Panc1 (cell line): ENCODE data around the gene BDP1. TPM values are rescaled to one million over a fixed set of nuclear protein-coding genes. Genes with fewer than 3 reads are reported as not detected.

Source experiments
- ATAC-seq: fragments of 200-7000 bp; cut with Tn5 transposase; 2 replicates; pipeline ENCODE4 v1.9.1; 2020; ENCODE audit warnings: mild to moderate bottlenecking, moderate library complexity
- BruUV-seq: library from RNA; stranded (reverse); fragments of 400-500 nt; replicated peaks from 2 replicates; lab custom pipeline; 2021; lab: Mats Ljungman, UMichigan
- CTCF ChIA-PET: fragments of 300-600 bp; sonication (Branson Sonifier 250); formaldehyde crosslinking; loops from one replicate; lab custom pipeline; 2022; ENCODE audit warnings: antibody characterized with exemption; lab: Charles Lee
- POLR2A ChIA-PET: fragments of 300-600 bp; sonication (Branson Sonifier 250); formaldehyde crosslinking; loops from one replicate; lab custom pipeline; 2022; ENCODE audit warnings: antibody characterized with exemption; lab: Charles Lee
- DNase-seq: peaks from one replicate; pipeline ENCODE4 v3.0.0-alpha.2; 2010; ENCODE audit warnings: low read depth, low spot score
- H3K27ac ChIP-seq: 2 replicates; pipeline ENCODE4 v1.5.1; 2011; ENCODE audit warnings: mild to moderate bottlenecking, low read length, inconsistent platforms
- H3K27me3 ChIP-seq: fragments of 200-500 bp; sonication (Bioruptor generic); 2 replicates; pipeline ENCODE4 v1.6.0; 2014; ENCODE audit warnings: low read length, inconsistent platforms; ENCODE audit not compliant: control insufficient read depth, insufficient read depth
- H3K36me3 ChIP-seq: fragments of 200-500 bp; sonication (Bioruptor generic); 2 replicates; pipeline ENCODE4 v1.5.1; 2014; ENCODE audit warnings: inconsistent platforms, mild to moderate bottlenecking, low read length, moderate library complexity; ENCODE audit not compliant: control insufficient read depth, insufficient read depth
- H3K4me1 ChIP-seq: 2 replicates; pipeline ENCODE4 v1.5.1; 2011; ENCODE audit warnings: inconsistent platforms, mild to moderate bottlenecking, low read length, moderate library complexity; ENCODE audit not compliant: control insufficient read depth, insufficient read depth
- H3K4me3 ChIP-seq, 2 experiments: 2 replicates each; pipeline ENCODE4 v1.5.1; 2011 to 2012; ENCODE audit warnings: low read depth in 2 of 2, low read length in 2 of 2, mild to moderate bottlenecking in 2 of 2, inconsistent platforms in 1 of 2, moderate library complexity in 1 of 2
- H3K9me3 ChIP-seq: fragments of 200-500 bp; sonication (Bioruptor generic); 2 replicates; pipeline ENCODE4 v1.5.1; 2014; ENCODE audit warnings: low read depth, mild to moderate bottlenecking, inconsistent platforms, low read length, moderate library complexity; ENCODE audit not compliant: control insufficient read depth, insufficient read depth
- POLR2AphosphoS5 ChIP-seq: IDR thresholded peaks from 2 replicates; pipeline ENCODE4 v1.6.1; 2012; ENCODE audit warnings: mild to moderate bottlenecking, low read depth, low read length, moderate library complexity
- SIN3A ChIP-seq: IDR thresholded peaks from 2 replicates; pipeline ENCODE4 v1.6.1; 2012; ENCODE audit warnings: low read depth, mild to moderate bottlenecking, low read length, moderate library complexity, borderline replicate concordance; ENCODE audit not compliant: insufficient read depth
- TCF7L2 ChIP-seq: IDR thresholded peaks from 2 replicates; pipeline ENCODE4 v1.6.1; 2011; ENCODE audit warnings: mild to moderate bottlenecking, low read depth, low read length, inconsistent platforms
- in situ Hi-C: cut with HindIII; loops from 2 replicates; pipeline ENCODE4 v1.10.0; 2016; ENCODE audit warnings: low sequenced_read_pairs, low pct_unique_long_range_greater_than_20kb
- intact Hi-C: fragments of 100-400 bp; cut with micrococcal nuclease; formaldehyde crosslinking; loops from one replicate; pipeline ENCODE4 v1.10.0; 2022; ENCODE audit not compliant: unreplicated experiment
- total RNA-seq: library from RNA; stranded (reverse); gene quantifications from one replicate; pipeline ENCODE4 v1.2.1, GENCODE V29; 2021; ENCODE audit not compliant: unreplicated experiment
- TF ChIP-seq, protein P1 (sequence below), 2 experiments: IDR thresholded peaks; 2 replicates each; pipeline ENCODE4 v1.6.1; 2011 to 2012; ENCODE audit warnings: low read depth in 2 of 2, control low read depth in 1 of 2, low read length in 1 of 2, mild to moderate bottlenecking in 1 of 2, moderate library complexity in 1 of 2; ENCODE audit not compliant: insufficient read depth in 1 of 2
- TF ChIP-seq, protein P2 (sequence below): fragments of 450-650 bp; IDR thresholded peaks from 2 replicates; pipeline ENCODE4 v1.5.1; 2017; ENCODE audit warnings: mild to moderate bottlenecking

The BDP1 gene
- total RNA-seq, 1 experiment from 2014 or later: 30.7 TPM

DNA sequence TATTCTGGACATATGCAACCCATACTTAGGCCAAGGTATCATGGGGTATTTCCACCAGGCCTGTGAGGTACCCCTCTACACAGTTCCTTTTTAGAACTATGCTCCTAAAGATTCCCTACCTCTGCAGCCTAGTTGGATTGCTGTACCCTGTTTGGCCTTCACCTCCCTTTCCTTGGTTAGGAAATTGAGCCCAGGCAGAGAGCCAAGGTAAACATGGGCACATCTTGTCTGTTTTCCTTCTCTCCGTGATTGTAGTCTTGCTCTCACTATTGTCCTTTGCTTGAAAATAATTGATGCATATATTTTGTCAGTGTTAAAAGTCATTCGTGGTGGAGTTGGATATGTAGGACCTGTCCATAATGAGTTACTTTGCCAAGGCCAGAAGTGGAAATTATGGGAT is 26.7 kb downstream of the BDP1 start:
- in situ Hi-C loops (no loop called here), intact Hi-C loops (no loop called here)
- TF ChIP-seq SIN3A: no peak
- TF ChIP-seq TCF7L2: no peak
- TF ChIP-seq, protein P1, sequence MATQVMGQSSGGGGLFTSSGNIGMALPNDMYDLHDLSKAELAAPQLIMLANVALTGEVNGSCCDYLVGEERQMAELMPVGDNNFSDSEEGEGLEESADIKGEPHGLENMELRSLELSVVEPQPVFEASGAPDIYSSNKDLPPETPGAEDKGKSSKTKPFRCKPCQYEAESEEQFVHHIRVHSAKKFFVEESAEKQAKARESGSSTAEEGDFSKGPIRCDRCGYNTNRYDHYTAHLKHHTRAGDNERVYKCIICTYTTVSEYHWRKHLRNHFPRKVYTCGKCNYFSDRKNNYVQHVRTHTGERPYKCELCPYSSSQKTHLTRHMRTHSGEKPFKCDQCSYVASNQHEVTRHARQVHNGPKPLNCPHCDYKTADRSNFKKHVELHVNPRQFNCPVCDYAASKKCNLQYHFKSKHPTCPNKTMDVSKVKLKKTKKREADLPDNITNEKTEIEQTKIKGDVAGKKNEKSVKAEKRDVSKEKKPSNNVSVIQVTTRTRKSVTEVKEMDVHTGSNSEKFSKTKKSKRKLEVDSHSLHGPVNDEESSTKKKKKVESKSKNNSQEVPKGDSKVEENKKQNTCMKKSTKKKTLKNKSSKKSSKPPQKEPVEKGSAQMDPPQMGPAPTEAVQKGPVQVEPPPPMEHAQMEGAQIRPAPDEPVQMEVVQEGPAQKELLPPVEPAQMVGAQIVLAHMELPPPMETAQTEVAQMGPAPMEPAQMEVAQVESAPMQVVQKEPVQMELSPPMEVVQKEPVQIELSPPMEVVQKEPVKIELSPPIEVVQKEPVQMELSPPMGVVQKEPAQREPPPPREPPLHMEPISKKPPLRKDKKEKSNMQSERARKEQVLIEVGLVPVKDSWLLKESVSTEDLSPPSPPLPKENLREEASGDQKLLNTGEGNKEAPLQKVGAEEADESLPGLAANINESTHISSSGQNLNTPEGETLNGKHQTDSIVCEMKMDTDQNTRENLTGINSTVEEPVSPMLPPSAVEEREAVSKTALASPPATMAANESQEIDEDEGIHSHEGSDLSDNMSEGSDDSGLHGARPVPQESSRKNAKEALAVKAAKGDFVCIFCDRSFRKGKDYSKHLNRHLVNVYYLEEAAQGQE (IDR thresholded peaks at IDR 0.05; ENCODE audit: insufficient read depth in 1 of 2, low read depth in 2 of 2, low read length in 1 of 2): no peak
- TF ChIP-seq, protein P2, sequence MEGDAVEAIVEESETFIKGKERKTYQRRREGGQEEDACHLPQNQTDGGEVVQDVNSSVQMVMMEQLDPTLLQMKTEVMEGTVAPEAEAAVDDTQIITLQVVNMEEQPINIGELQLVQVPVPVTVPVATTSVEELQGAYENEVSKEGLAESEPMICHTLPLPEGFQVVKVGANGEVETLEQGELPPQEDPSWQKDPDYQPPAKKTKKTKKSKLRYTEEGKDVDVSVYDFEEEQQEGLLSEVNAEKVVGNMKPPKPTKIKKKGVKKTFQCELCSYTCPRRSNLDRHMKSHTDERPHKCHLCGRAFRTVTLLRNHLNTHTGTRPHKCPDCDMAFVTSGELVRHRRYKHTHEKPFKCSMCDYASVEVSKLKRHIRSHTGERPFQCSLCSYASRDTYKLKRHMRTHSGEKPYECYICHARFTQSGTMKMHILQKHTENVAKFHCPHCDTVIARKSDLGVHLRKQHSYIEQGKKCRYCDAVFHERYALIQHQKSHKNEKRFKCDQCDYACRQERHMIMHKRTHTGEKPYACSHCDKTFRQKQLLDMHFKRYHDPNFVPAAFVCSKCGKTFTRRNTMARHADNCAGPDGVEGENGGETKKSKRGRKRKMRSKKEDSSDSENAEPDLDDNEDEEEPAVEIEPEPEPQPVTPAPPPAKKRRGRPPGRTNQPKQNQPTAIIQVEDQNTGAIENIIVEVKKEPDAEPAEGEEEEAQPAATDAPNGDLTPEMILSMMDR: no peak
- no peak for TF ChIP-seq POLR2AphosphoS5
- peaks cover 41% of the 10 kb centered on the region for H3K36me3 ChIP-seq
- ChIA-PET CTCF (no interaction called here), POLR2A (no interaction called here)
- H3K4me1 ChIP-seq: peaks cover 7% of the 10 kb centered on the region
- H3K4me3 ChIP-seq: no peak overlapping the region
- H3K9me3 ChIP-seq: no peaks in the 10 kb centered on the region
- no peak for DNase-seq
- ATAC-seq: no peak
- no peaks in the 10 kb centered on the region for H3K27me3 ChIP-seq
- no TSS peak for BruUV-seq
- H3K27ac ChIP-seq: no peak overlapping the region

DNA sequence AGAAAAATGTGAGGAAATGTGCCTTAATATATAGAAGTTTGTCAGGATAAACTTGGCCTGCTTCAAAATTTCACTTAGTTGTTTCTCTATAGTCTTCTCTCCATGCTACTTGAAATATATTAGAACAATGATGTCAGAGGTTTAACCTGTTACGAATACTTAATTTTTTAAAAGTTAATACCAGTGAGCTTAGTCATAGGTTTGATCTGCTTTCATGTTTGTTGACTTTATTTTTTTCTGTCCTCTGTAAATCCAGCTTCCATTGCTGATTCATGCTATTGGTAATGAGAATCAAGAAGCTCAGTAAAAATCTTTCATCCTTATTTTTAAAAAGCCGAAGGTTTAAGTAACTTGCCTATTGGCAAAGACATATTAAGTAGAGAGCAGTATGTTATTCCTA is 27.9 kb downstream of the BDP1 start:
- CTCF ChIA-PET: no interaction called here
- in situ Hi-C loops: no loop called here

More for the DNA sequence above, 27.9 kb downstream of the BDP1 start:
- DNase-seq (peak; percentile 50), ATAC-seq (no peak; the same call in 1 of the 2 replicates)
- Histone ChIP-seq H3K9me3 (no peaks in the 10 kb centered on the region), H3K36me3 (peaks cover 40% of the 10 kb centered on the region), H3K27ac (no peak overlapping the region), H3K27me3 (no peaks in the 10 kb centered on the region), H3K4me3 (no peak overlapping the region), H3K4me1 (peaks cover 7% of the 10 kb centered on the region)
- intact Hi-C loops: no loop called here
- BruUV-seq: TSS peak; percentile 26
- TF ChIP-seq TCF7L2 (0 out of 2 replicates have a peak, but pooled peaks have one; percentile 36), SIN3A (no peak)
- TF ChIP-seq, protein P2: no peak
- POLR2A ChIA-PET: no interaction called here
